ENCODE results near the gene WDFY2. TPM values are rescaled to one million over a fixed set of nuclear protein-coding genes. Genes with fewer than 3 reads are reported as not detected.
"Not testable (repeated sequence)": the region's sequence is repeated elsewhere in the genome, so short reads cannot be mapped to it uniquely, and the experiment has no call there.

Gene WDFY2
- total RNA-seq, 1 experiment from 2014 or later = 5.6 TPM

DNA sequence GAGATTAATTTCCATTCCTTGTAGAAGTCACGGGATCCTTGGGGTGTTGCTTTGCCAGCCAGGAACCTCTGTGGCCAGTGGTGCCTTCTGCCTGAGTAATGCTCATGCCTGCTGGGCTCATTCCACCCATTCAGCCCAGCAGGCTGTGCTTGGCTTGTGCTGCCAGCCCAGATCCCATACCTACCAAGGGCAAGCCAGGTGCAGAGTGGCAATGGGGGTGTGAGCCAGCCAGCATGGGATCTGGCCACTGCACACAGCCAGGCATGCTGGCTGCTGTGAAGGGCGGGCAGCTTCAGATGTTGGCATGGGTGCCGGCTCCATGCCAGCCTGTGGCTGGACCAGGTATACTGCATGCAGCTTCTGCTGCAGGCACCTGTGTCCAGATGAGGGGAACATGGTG is 42.5 kb downstream of the WDFY2 start:
- DNase-seq = no peak
- no peaks in the 10 kb centered on the region for H3K36me3 ChIP-seq (replicated peaks; ENCODE audit: control insufficient read depth, insufficient read depth, low read length)
- H3K4me3 ChIP-seq (ENCODE audit: insufficient read depth, low read depth, low read length) = no peak overlapping the region
- H3K27me3 ChIP-seq (ENCODE audit: control insufficient read depth, insufficient read depth, low read length) = no peaks in the 10 kb centered on the region

DNA sequence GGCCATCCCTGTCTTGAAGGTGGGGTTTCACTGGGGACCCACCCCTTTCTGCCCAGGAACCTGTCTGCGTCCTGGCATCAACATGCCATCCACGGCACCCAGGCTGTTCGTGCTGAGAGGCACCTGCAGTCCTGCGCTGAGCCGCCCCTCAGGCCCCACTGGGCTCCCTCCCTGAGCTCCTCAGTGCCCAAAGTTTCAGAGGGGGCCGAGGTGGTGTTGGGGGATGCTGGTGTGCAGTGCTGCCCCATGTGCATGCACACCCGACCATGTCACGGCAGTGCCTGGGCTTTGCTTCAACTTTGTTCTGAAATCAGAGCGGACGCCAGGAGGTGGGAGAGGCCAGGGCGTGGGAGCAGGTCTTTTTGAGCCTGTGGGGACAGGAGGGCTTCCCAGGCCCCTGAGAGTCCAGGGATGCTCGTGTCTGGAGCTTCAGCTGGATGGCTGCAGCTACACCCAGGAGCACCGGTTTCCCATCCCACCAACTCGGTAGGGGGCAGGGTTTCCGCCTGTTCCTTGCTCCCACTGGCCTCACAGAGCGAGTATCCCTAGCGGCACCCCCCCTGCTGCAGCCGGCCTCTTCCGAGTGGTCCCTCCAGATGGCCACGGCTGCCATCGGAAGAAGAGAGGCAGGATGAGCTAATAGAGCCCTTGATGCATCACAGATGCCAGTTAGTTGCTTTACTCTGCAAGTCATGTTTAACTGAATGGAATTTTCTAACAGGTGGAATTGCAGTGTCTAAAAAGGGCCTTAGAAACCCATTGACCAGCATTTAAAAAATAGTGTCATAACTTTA is 44.0 kb downstream of the WDFY2 start:
- Histone ChIP-seq H3K27me3 (ENCODE audit: control insufficient read depth, insufficient read depth, low read length) (no peaks in the 10 kb centered on the region), H3K4me3 (ENCODE audit: insufficient read depth, low read depth, low read length) (no peak overlapping the region), H3K36me3 (replicated peaks; ENCODE audit: control insufficient read depth, insufficient read depth, low read length) (no peaks in the 10 kb centered on the region)
- no peak for DNase-seq

DNA sequence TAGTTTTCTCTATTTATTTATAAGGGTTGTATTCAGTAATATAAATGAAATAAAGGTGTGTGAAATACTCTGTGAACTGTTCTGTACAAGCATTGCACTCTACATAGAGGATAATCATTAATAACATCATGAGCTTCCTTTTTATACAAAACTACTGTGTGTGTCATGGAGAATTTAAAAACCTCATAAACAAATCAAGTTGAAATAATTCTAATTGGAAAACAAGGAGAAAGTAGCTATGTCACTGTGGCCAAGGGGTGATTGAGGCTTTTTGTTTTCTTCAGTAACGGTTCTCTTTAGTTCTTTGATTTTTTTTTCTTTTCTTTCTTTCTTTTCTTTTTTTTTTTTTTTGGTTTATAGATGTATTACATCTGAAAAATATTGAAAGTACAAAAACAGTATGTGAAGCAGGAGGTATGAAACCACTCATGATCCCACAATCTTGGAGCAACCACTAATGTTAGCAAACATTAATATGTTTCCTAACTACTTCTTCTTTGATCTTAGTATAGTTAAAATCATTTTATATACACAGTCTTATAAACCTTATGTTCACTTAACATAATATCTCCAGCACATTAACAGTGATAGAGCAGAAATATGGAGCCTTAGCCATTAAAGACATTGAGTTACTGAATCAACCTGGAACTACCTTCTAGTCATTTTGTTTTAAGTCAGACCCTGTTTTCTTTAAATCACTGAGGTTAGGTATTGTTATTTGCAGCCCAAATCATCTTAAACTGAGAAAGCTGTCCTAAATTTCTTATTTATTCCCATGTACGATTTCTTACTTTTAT is 45.4 kb downstream of the WDFY2 start:
- DNase-seq = no peak
- Histone ChIP-seq H3K27me3 (ENCODE audit: control insufficient read depth, insufficient read depth, low read length) (no peaks in the 10 kb centered on the region), H3K36me3 (replicated peaks; ENCODE audit: control insufficient read depth, insufficient read depth, low read length) (no peaks in the 10 kb centered on the region), H3K4me3 (ENCODE audit: insufficient read depth, low read depth, low read length) (no peak overlapping the region)

DNA sequence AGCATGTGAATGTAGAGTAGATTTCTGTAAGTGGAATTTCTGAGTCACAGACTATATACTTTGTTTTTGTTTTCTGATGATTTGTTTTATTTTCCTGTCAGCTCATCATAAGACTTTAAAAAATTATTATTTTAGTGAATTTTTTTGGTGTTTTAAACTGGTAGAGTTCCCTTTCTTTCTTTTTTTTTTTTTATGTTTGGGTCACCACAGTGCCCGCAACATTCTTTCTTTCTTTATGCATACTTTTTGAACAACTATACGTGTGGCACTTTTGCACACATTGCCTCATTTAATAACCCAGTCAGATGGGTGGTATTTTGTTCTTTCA is 46.0 kb downstream of the WDFY2 start:
- no peaks in the 10 kb centered on the region for H3K36me3 ChIP-seq (replicated peaks; ENCODE audit: control insufficient read depth, insufficient read depth, low read length)
- DNase-seq = no peak
- no peak overlapping the region for H3K4me3 ChIP-seq (ENCODE audit: insufficient read depth, low read depth, low read length)
- no peaks in the 10 kb centered on the region for H3K27me3 ChIP-seq (ENCODE audit: control insufficient read depth, insufficient read depth, low read length)

DNA sequence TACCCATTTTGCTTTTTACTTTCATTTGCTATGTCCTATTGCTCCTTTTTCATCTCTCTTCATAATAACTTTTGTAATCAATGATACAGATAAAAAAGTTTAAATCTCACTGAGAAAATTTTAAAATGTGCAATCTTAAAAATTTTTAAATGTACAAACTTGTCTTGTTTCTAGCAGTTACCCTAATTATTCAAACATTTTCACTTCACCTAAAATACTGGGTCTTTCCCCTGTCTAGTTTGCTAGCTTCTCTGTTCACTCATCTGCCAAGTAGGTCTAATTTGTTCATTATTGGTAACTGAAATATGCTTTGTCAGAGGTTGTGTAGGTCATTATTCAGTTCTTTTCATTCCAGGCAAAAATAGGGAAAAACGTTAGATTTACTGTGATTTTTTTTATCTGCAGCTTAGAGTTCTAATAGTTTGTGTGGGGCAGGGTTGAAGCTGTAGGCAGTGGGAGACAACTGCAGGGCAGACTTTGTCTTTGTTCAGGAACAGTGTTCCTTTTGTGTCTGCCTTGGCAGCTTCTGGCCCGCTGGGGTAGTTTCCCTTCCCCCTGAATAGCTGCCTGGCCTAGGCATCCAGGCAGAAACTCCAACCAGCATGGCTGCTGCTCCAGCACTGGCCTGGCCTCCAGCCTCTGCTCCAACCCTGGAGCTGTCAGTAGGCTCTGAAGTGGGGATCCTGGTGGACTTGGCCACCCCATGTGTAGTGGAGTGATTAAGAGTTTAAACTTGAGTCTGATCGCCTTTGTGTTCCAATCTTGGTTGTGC is 48.5 kb downstream of the WDFY2 start:
- Histone ChIP-seq H3K36me3 (replicated peaks; ENCODE audit: control insufficient read depth, insufficient read depth, low read length) (no peaks in the 10 kb centered on the region), H3K4me3 (ENCODE audit: insufficient read depth, low read depth, low read length) (no peak overlapping the region), H3K27me3 (ENCODE audit: control insufficient read depth, insufficient read depth, low read length) (no peaks in the 10 kb centered on the region)
- DNase-seq = peak; percentile 44

DNA sequence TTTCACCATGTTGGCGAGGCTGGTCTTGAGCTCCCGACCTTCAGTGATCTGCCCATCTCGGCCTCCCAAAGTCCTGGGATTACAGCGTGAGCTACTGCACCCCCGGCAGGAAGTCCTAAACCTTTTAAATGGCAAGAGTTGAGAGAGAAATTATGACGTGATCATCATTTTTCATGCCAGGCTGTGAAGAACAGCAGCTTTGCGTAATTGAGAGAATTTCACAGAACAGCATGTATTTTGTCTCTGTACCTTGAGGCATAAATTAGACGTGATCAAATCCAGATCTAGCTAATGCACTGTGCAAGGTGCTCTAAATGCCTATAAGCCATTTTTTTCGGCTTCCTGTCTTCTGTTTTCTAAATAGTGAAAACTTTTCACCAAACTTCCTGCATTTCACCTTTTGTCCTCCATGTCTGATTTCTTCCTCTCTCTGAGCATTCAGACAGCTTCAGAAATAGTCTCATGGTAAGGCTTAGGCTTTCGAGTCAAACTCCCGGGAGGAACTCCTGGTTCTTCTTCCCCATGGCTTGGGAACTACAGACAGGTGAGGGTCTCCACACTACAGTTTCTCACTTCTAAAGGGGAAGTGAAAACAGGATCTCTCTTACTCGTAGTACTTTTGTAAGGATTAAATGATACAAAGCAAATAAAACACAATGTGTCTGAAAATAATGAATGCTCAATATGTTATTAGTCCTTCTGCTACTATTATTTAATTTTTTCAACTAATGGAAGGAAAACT is 51.0 kb downstream of the WDFY2 start:
- DNase-seq = no peak
- H3K36me3 ChIP-seq (replicated peaks; ENCODE audit: control insufficient read depth, insufficient read depth, low read length) = no peaks in the 10 kb centered on the region
- H3K4me3 ChIP-seq (ENCODE audit: insufficient read depth, low read depth, low read length) = no peak overlapping the region
- no peaks in the 10 kb centered on the region for H3K27me3 ChIP-seq (ENCODE audit: control insufficient read depth, insufficient read depth, low read length)

DNA sequence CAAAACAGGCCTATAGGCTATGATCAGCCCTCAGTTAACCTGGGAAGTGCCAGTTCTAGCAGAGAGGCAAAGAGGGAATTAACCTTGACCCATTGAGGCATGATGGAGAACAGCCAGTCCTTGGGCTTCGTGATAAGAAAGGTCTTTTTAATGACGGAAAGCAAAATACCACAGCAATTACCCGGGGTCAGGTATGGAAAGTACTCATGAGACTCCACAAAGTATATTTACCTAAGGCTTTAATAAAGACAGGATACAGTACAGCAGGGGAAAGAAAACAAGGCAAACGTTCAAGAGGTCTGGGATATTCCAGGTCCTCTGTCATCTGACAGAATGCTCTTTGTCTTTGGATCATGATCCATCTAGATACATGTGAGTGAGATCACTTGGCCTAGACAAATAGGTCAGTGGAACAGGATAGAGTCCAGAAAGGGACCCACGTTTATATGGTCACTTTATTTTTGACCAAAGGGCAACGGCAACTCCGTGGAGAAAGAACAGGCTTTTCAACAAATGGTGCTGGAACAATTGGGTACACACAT is 52.2 kb downstream of the WDFY2 start:
- DNase-seq = no peak
- Histone ChIP-seq H3K4me3 (ENCODE audit: insufficient read depth, low read depth, low read length) (no peak overlapping the region), H3K36me3 (replicated peaks; ENCODE audit: control insufficient read depth, insufficient read depth, low read length) (no peaks in the 10 kb centered on the region), H3K27me3 (ENCODE audit: control insufficient read depth, insufficient read depth, low read length) (no peaks in the 10 kb centered on the region)

DNA sequence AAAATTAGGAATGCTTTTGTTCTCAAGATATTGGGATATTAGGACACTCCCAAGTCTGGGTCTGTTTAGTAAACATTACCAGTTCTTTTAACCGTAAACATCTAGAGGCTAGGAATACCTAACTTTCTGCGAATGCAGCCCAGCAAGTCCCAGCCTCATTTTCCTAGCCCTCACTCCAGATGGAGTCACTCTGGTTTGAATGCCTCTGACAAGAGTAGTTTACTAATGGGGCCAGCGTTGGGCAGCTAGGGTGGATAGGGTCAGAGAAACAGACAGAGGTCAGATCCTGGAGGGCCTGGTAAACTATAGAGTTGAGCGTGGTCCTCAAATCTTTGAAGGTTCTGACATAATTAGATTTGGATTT is 53.6 kb downstream of the WDFY2 start:
- H3K4me3 ChIP-seq (ENCODE audit: insufficient read depth, low read depth, low read length) = no peak overlapping the region
- no peaks in the 10 kb centered on the region for H3K36me3 ChIP-seq (replicated peaks; ENCODE audit: control insufficient read depth, insufficient read depth, low read length)
- no peak for DNase-seq
- no peaks in the 10 kb centered on the region for H3K27me3 ChIP-seq (ENCODE audit: control insufficient read depth, insufficient read depth, low read length)

DNA sequence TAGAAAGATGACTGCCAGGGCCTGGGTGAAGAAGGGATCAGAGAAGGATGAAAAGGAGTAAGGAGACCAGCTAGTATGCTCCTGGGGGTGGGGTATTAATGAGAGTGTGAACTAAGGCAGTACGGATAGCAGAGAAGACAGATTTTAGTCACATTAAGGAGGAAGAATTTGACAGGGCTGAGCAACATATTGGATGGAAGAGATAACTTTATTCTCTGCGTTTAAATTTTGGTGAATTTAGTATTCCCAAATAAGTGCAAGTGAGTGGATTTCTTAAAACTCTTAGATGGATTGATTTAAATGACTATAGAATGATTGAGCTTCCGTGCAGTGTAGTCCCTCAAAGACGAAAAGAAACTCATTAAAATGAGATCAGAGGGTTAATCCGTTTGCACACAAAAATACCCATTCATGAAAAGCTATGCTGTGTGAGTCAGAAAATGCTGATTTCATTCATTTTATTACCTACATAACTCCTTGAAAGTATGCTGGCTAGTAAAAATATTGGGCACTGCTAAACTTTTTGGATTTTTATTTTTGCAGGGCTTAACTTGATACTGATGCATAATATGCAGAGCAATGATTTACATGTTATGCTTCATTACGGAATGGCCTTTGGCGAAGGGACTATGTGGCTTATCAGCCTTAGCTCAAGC is 54.1 kb downstream of the WDFY2 start:
- Histone ChIP-seq H3K36me3 (replicated peaks; ENCODE audit: control insufficient read depth, insufficient read depth, low read length) (no peaks in the 10 kb centered on the region), H3K27me3 (ENCODE audit: control insufficient read depth, insufficient read depth, low read length) (no peaks in the 10 kb centered on the region), H3K4me3 (ENCODE audit: insufficient read depth, low read depth, low read length) (no peak overlapping the region)
- DNase-seq = no peak

DNA sequence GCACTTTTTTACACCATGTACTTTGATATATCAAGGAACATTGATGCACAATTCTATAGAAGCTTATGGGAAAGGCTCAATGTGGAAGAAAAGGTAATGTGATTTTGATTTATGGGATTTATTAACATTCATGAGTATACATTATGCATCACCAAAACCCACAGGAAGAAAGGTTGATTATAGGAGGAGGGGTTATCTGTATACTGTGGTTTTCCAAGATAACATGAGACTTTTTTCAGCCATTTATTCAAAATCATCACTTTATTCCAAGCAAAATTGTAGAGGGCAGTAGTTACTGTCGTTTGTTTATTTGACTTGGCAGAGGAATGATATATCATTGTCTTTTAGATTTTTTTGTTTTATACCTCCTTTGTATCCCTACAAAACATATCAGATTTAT is 54.9 kb downstream of the WDFY2 start:
- H3K27me3 ChIP-seq (ENCODE audit: control insufficient read depth, insufficient read depth, low read length) = no peaks in the 10 kb centered on the region
- H3K36me3 ChIP-seq (replicated peaks; ENCODE audit: control insufficient read depth, insufficient read depth, low read length) = no peaks in the 10 kb centered on the region
- no peak for DNase-seq
- no peak overlapping the region for H3K4me3 ChIP-seq (ENCODE audit: insufficient read depth, low read depth, low read length)

DNA sequence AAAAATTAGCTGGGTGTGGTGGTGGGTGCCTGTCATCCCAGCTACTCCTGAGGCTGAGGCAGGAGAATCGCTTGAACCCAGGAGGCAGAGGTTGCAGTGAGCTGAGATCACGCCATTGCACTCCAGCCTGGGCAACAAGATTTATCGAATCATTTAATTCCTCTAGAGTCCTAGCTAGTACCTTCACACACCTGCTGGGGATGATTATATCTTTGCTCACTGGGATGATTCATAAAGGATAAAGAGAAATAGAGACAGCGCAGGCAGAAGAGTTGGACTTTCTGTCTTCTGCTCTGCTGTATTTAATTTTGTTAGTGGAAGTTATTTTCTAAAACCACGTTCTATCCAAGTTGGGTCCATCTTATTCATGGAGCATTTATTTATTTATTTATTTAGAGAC is 56.4 kb downstream of the WDFY2 start:
- not testable (repeated sequence) for H3K36me3 ChIP-seq (replicated peaks; ENCODE audit: control insufficient read depth, insufficient read depth, low read length); DNase-seq; H3K27me3 ChIP-seq (ENCODE audit: control insufficient read depth, insufficient read depth, low read length); H3K4me3 ChIP-seq (ENCODE audit: insufficient read depth, low read depth, low read length)

DNA sequence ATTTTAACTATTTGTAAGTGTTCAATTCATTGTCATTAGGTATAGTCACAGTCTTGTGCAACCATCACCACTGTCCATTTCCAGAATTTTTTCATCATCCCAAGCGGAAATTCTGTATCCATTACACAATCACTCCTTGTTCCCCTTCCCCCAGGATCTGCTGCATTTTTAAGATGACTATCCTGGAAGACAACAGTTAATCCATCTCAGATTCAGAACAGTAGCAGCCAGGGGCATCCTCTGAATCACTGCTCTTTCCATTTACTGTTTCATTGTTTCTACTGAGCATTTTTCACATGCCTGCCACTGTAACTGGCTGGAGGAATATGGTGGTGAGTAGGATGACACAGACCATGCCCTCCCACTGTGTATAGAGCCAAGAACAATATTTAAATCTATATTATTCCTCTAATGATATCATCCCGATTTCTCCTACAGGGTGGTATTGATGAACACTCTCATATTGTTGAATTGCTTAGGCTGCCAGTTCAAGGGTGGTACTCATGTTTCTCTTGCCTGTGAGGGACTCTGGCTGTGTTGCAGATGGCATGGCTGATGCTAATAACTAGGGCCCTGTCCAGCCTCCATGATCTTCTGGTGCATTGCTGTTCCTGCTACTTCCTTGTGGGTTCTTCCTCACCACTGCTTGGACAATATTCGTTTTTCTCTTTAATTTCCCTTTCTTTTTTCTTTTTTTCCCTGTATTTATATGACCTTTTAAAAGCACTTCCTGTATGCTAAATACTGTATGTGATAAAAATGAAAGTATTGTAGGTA is 59.0 kb downstream of the WDFY2 start:
- Histone ChIP-seq H3K36me3 (replicated peaks; ENCODE audit: control insufficient read depth, insufficient read depth, low read length) (no peaks in the 10 kb centered on the region), H3K27me3 (ENCODE audit: control insufficient read depth, insufficient read depth, low read length) (no peaks in the 10 kb centered on the region), H3K4me3 (ENCODE audit: insufficient read depth, low read depth, low read length) (no peak overlapping the region)
- DNase-seq = no peak

DNA sequence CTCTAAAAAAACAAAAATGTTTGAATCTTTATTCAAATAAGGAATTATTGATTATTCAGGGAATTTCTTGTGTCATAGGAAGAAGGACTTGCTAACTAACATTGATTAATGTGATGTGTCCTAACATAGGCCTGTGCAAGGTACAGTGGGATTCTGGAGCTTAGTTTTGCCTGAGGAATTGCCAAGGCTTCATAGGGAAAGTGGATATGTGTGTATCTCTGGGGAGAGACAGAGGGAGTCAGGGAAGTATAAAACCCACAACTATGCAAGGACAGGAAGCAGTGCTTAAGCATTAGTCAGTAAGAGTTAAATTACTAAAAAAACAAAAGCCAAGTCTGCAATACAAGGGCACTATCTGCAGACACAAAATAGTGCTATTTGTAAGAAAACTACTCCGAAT is 59.6 kb downstream of the WDFY2 start:
- no peaks in the 10 kb centered on the region for H3K36me3 ChIP-seq (replicated peaks; ENCODE audit: control insufficient read depth, insufficient read depth, low read length)
- H3K4me3 ChIP-seq (ENCODE audit: insufficient read depth, low read depth, low read length) = no peak overlapping the region
- H3K27me3 ChIP-seq (ENCODE audit: control insufficient read depth, insufficient read depth, low read length) = no peaks in the 10 kb centered on the region
- DNase-seq = no peak
